ENCODE measurements around the gene CEP126. TPM values are rescaled to one million over a fixed set of nuclear protein-coding genes. Genes with fewer than 3 reads are reported as not detected.

The CEP126 gene
- total RNA-seq, 1 donor from 2014 or later, result 2.1 TPM

GRCh38 chr11:101907815-101908214 lies 7.0 kb upstream of the CEP126 start:
- Mint-ChIP-seq H3K27me3 (no peaks in the 10 kb centered on the region), H3K27ac (no peak overlapping the region), H3K9me3 (ENCODE audit: low read depth) (no peaks in the 10 kb centered on the region), H3K4me1 (ENCODE audit: low read depth) (peaks cover 3% of the 10 kb centered on the region), H3K36me3 (ENCODE audit: insufficient read depth) (no peaks in the 10 kb centered on the region), H3K4me3 (ENCODE audit: low read depth) (no peak overlapping the region)
- DNase-seq (ENCODE audit: low spot score, unreplicated experiment), result no peak
- TF ChIP-seq, protein P1, sequence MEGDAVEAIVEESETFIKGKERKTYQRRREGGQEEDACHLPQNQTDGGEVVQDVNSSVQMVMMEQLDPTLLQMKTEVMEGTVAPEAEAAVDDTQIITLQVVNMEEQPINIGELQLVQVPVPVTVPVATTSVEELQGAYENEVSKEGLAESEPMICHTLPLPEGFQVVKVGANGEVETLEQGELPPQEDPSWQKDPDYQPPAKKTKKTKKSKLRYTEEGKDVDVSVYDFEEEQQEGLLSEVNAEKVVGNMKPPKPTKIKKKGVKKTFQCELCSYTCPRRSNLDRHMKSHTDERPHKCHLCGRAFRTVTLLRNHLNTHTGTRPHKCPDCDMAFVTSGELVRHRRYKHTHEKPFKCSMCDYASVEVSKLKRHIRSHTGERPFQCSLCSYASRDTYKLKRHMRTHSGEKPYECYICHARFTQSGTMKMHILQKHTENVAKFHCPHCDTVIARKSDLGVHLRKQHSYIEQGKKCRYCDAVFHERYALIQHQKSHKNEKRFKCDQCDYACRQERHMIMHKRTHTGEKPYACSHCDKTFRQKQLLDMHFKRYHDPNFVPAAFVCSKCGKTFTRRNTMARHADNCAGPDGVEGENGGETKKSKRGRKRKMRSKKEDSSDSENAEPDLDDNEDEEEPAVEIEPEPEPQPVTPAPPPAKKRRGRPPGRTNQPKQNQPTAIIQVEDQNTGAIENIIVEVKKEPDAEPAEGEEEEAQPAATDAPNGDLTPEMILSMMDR (IDR thresholded peaks at IDR 0.05; ENCODE audit: unreplicated experiment), result no peak

- no peak for DNase-seq (ENCODE audit: low spot score, unreplicated experiment)
- no peaks in the 10 kb centered on the region for H3K9me3 Mint-ChIP-seq (ENCODE audit: low read depth)
These were observed 5.7 kb upstream of the CEP126 start for GRCh38 chr11:101909087-101909486.

DNA sequence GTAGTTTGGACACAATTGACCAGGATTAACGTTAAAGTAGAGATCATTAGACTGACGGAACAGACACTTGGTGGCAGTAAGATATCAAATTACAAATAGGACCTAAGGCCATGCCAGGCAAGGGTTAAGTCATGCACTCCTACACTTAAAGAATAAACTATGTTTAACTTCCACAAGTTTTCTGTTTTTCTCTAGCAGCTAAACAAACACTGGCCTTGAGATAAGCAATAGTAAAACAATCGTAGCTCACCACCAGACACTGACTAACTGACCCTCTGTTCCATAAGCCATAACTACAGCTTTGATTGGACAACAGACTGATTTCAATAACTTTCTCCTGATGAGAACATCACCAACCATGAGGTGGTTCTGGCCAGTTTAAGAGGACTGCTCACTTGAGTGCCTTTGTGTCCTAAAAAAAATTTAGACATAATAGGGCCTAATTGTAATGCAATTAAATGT lies 2.0 kb upstream of the CEP126 start:
- Mint-ChIP-seq H3K4me1 (ENCODE audit: low read depth) (peaks cover 20% of the 10 kb centered on the region), H3K4me3 (ENCODE audit: low read depth) (no peak overlapping the region), H3K9me3 (ENCODE audit: low read depth) (no peaks in the 10 kb centered on the region), H3K27me3 (peaks cover 3% of the 10 kb centered on the region), H3K27ac (no peak overlapping the region), H3K36me3 (ENCODE audit: insufficient read depth) (no peaks in the 10 kb centered on the region)
- TF ChIP-seq, protein P1 (IDR thresholded peaks at IDR 0.05; ENCODE audit: unreplicated experiment), result no peak
- no peak for DNase-seq (ENCODE audit: low spot score, unreplicated experiment)

More at GRCh38 chr11:101909087-101909486, 5.7 kb upstream of the CEP126 start:
- no peak overlapping the region for H3K27ac Mint-ChIP-seq
- TF ChIP-seq, protein P1 (IDR thresholded peaks at IDR 0.05; ENCODE audit: unreplicated experiment), result no peak
- peaks cover 9% of the 10 kb centered on the region for H3K4me1 Mint-ChIP-seq (ENCODE audit: low read depth)
- H3K36me3 Mint-ChIP-seq (ENCODE audit: insufficient read depth), result no peaks in the 10 kb centered on the region
- H3K27me3 Mint-ChIP-seq, result no peaks in the 10 kb centered on the region
- no peak overlapping the region for H3K4me3 Mint-ChIP-seq (ENCODE audit: low read depth)

DNA sequence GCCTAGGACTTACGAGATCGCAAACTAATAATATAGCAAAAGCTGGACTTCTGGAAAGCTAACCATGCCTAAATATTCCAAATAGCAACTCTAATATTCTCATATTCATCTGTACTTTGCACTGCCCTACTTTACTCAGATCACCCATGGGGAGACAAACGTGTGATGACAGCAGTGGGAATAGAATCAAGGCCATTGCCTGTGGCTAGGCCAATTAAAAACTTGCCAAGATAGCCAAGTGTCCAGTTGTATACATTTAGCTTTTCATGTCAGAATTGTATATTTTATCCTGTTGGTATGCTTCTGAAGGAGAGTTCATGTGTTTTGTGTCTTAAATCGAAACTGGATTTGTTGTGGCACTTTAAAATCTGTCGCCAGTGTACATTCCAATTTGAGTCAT lies 1.2 kb upstream of the CEP126 start:
- Mint-ChIP-seq H3K36me3 (ENCODE audit: insufficient read depth) (no peaks in the 10 kb centered on the region), H3K4me3 (ENCODE audit: low read depth) (peak overlapping the region; percentile 7), H3K4me1 (ENCODE audit: low read depth) (peaks cover 20% of the 10 kb centered on the region), H3K9me3 (ENCODE audit: low read depth) (no peaks in the 10 kb centered on the region), H3K27ac (no peak overlapping the region), H3K27me3 (peaks cover 3% of the 10 kb centered on the region)
- no peak for DNase-seq (ENCODE audit: low spot score, unreplicated experiment)
- TF ChIP-seq, protein P1 (IDR thresholded peaks at IDR 0.05; ENCODE audit: unreplicated experiment), result no peak

GRCh38 chr11:101914341-101914737 lies 471 bp upstream of the CEP126 start:
- H3K27me3 Mint-ChIP-seq, result peaks cover 3% of the 10 kb centered on the region
- peak overlapping the region; percentile 91 for H3K27ac Mint-ChIP-seq
- peak overlapping the region; percentile 92 for H3K4me3 Mint-ChIP-seq (ENCODE audit: low read depth)
- H3K4me1 Mint-ChIP-seq (ENCODE audit: low read depth), result peaks cover 20% of the 10 kb centered on the region
- H3K9me3 Mint-ChIP-seq (ENCODE audit: low read depth), result no peaks in the 10 kb centered on the region
- TF ChIP-seq, protein P1 (IDR thresholded peaks at IDR 0.05; ENCODE audit: unreplicated experiment), result no peak
- no peaks in the 10 kb centered on the region for H3K36me3 Mint-ChIP-seq (ENCODE audit: insufficient read depth)
- no peak for DNase-seq (ENCODE audit: low spot score, unreplicated experiment)
